ENCODE measurements around the gene NUP210L. TPM values are rescaled to one million over a fixed set of nuclear protein-coding genes. Genes with fewer than 3 reads are reported as not detected.
A peak's percentile ranks its signal among the peaks of the same experiment; 100 is the strongest.

The NUP210L gene
- total and polyA plus RNA-seq, 9 of the 15 experiments (the other 6 are each of a cell fraction or from before 2014, with no cell fraction given) = 0.01 to 0.04 TPM; not detected in 7

DNA sequence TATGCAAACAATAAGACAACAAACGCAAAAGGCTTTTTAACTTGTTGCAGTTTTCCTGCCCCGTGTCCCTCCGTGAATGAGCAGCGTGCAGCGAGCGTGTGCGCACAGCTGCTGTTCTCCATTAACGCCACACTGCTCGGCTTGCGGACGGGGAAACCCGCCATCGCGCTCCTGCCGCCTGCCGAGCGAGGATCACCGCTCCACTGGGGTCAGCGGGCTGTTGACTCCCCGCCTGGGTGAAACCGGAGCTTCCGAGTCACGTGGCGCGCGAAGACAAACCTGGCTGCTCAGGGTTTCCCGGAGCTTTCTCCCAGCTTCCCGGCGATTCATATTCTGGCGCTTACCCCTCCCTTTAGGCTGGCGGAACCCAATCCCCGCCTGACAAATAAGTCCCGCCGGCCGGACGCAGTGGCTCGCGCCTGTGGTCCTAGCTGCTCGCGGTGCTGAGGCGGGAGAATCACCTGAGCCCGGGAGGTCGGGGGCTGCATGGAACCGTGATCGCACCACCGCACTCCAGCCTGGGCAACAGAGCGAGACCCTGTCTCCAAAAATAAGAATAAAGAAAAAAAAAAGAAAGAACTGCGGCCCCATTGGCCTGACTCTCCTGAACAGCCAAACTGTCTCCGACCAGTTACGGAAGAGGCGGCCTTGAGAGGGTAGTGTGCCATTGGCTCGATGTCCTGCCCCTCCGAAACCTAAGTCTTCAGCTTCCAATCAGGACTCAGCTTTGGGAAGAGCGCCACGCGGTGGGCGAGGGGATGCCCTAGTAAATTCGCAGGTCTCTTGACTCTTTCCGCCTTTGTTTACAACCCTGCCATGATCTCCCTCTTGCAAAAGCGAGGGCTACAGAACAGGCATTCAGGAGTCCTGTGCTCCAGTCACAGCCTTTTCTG is 187.5 kb downstream of the NUP210L start, which contains the start of gene CREB3L4 (continued):
- TF ChIP-seq, protein P1, sequence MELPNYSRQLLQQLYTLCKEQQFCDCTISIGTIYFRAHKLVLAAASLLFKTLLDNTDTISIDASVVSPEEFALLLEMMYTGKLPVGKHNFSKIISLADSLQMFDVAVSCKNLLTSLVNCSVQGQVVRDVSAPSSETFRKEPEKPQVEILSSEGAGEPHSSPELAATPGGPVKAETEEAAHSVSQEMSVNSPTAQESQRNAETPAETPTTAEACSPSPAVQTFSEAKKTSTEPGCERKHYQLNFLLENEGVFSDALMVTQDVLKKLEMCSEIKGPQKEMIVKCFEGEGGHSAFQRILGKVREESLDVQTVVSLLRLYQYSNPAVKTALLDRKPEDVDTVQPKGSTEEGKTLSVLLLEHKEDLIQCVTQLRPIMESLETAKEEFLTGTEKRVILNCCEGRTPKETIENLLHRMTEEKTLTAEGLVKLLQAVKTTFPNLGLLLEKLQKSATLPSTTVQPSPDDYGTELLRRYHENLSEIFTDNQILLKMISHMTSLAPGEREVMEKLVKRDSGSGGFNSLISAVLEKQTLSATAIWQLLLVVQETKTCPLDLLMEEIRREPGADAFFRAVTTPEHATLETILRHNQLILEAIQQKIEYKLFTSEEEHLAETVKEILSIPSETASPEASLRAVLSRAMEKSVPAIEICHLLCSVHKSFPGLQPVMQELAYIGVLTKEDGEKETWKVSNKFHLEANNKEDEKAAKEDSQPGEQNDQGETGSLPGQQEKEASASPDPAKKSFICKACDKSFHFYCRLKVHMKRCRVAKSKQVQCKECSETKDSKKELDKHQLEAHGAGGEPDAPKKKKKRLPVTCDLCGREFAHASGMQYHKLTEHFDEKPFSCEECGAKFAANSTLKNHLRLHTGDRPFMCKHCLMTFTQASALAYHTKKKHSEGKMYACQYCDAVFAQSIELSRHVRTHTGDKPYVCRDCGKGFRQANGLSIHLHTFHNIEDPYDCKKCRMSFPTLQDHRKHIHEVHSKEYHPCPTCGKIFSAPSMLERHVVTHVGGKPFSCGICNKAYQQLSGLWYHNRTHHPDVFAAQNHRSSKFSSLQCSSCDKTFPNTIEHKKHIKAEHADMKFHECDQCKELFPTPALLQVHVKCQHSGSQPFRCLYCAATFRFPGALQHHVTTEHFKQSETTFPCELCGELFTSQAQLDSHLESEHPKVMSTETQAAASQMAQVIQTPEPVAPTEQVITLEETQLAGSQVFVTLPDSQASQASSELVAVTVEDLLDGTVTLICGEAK (IDR thresholded peaks at IDR 0.05) = peak; percentile 81
- TF ChIP-seq, protein P1 (CRISPR knock-in tag; IDR thresholded peaks at IDR 0.05) = no peak
- TF ChIP-seq, protein P2, sequence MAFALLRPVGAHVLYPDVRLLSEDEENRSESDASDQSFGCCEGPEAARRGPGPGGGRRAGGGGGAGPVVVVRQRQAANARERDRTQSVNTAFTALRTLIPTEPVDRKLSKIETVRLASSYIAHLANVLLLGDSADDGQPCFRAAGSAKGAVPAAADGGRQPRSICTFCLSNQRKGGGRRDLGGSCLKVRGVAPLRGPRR (CRISPR knock-in tag; IDR thresholded peaks at IDR 0.05) = no peak
- TF ChIP-seq CBX5 (IDR thresholded peaks at IDR 0.05; ENCODE audit: borderline replicate concordance, low read depth) (no peak), NR4A1 (CRISPR knock-in tag; IDR thresholded peaks at IDR 0.05) (no peak), NR4A1 (tag; IDR thresholded peaks at IDR 0.05) (peak; percentile 44; the same call in 1 of the 2 replicates), NFATC3 (IDR thresholded peaks at IDR 0.05) (0 out of 2 replicates have a peak, but pooled peaks have one; percentile 4), CBX3 (IDR thresholded peaks at IDR 0.05; ENCODE audit: borderline replicate concordance in 1 of 2, low read length in 2 of 2) (peak in 1 of 2 experiments; percentile 79; a peak in 1 of 3 replicates), PHF21A (IDR thresholded peaks at IDR 0.05; ENCODE audit: borderline replicate concordance, low read depth) (0 out of 2 replicates have a peak, but pooled peaks have one; percentile 11), ZFP1 (CRISPR knock-in tag; IDR thresholded peaks at IDR 0.05) (no peak), SRSF1 (IDR thresholded peaks at IDR 0.05; ENCODE audit: low read depth, low read length) (no peak), FOXA1 (IDR thresholded peaks at IDR 0.05; ENCODE audit: borderline replicate concordance) (no peak), ATF7 (IDR thresholded peaks at IDR 0.05) (peak; percentile 76), FOXA3 (CRISPR knock-in tag; conservative IDR thresholded peaks at IDR 0.05 in 1 of 2, IDR thresholded peaks at IDR 0.05 in 1 of 2) (peak in 1 of 2 experiments; percentile 56; a peak in 2 of 4 replicates), ZBED1 (IDR thresholded peaks at IDR 0.05) (no peak), ZNF668 (CRISPR knock-in tag; IDR thresholded peaks at IDR 0.05) (no peak)
- TF ChIP-seq, protein P3, sequence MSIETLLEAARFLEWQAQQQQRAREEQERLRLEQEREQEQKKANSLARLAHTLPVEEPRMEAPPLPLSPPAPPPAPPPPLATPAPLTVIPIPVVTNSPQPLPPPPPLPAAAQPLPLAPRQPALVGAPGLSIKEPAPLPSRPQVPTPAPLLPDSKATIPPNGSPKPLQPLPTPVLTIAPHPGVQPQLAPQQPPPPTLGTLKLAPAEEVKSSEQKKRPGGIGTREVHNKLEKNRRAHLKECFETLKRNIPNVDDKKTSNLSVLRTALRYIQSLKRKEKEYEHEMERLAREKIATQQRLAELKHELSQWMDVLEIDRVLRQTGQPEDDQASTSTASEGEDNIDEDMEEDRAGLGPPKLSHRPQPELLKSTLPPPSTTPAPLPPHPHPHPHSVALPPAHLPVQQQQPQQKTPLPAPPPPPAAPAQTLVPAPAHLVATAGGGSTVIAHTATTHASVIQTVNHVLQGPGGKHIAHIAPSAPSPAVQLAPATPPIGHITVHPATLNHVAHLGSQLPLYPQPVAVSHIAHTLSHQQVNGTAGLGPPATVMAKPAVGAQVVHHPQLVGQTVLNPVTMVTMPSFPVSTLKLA (conservative IDR thresholded peaks at IDR 0.05) = peak; percentile 88 to 94

Data from K562 (cell line).